Muscle layer of duodenum (tissue), 2 donors: ENCODE data around the gene DSCAM.

Experiments
- H3K27ac ChIP-seq: one replicate; pipeline ENCODE4 v1.7.0; 2013; ENCODE audit warnings: mild to moderate bottlenecking, low read length
- H3K27me3 ChIP-seq: one replicate; pipeline ENCODE4 v1.7.0; 2013; ENCODE audit warnings: low read depth, mild to moderate bottlenecking, control low read depth, low read length
- H3K36me3 ChIP-seq, 2 donors: one replicate each; pipeline ENCODE4 v1.7.0; 2013; ENCODE audit warnings: low read length in 2 of 2, control low read depth in 1 of 2, mild to moderate bottlenecking in 1 of 2; ENCODE audit not compliant: insufficient read depth in 2 of 2, control insufficient read depth in 1 of 2
- H3K4me1 ChIP-seq, 2 donors: one replicate each; pipeline ENCODE4 v1.7.0; 2013; ENCODE audit warnings: low read length in 2 of 2, mild to moderate bottlenecking in 2 of 2, control low read depth in 1 of 2, moderate library complexity in 1 of 2; ENCODE audit not compliant: insufficient read depth in 2 of 2, control insufficient read depth in 1 of 2
- H3K4me3 ChIP-seq, 2 donors: one replicate each; pipeline ENCODE4 v1.7.0; 2013; ENCODE audit warnings: low read length in 2 of 2, low read depth in 1 of 2, mild to moderate bottlenecking in 1 of 2
- H3K9me3 ChIP-seq, 2 donors: one replicate each; pipeline ENCODE4 v1.7.0; 2013; ENCODE audit warnings: low read length in 2 of 2, control low read depth in 1 of 2, mild to moderate bottlenecking in 1 of 2; ENCODE audit not compliant: control insufficient read depth in 1 of 2
- donor health status: healthy.

Gene DSCAM

GRCh38 chr21:40255518-40256444, 591.2 kb downstream of the DSCAM start:
- Histone ChIP-seq H3K36me3 (no peaks in the 10 kb centered on the region), H3K4me1 (no peaks in the 10 kb centered on the region), H3K27ac (no peak overlapping the region), H3K4me3 (no peak overlapping the region), H3K27me3 (no peaks in the 10 kb centered on the region), H3K9me3 (peaks cover 2 to 13% of the 10 kb centered on the region in 2 donors)

- peaks cover 3 to 15% of the 10 kb centered on the region in 2 donors for H3K9me3 ChIP-seq
- H3K27ac ChIP-seq, result no peak overlapping the region
- H3K27me3 ChIP-seq, result no peaks in the 10 kb centered on the region
- no peaks in the 10 kb centered on the region for H3K4me1 ChIP-seq
- H3K36me3 ChIP-seq, result no peaks in the 10 kb centered on the region
- no peak overlapping the region for H3K4me3 ChIP-seq
These were observed 592.2 kb downstream of the DSCAM start for GRCh38 chr21:40254540-40255465.

- no peak overlapping the region for H3K4me3 ChIP-seq
- H3K27ac ChIP-seq, result no peak overlapping the region
- no peaks in the 10 kb centered on the region for H3K36me3 ChIP-seq
- no peaks in the 10 kb centered on the region for H3K27me3 ChIP-seq
- H3K9me3 ChIP-seq, result peaks cover 3 to 15% of the 10 kb centered on the region in 2 donors
- H3K4me1 ChIP-seq, result no peaks in the 10 kb centered on the region
These were observed 593.8 kb downstream of the DSCAM start for GRCh38 chr21:40253112-40253511.

- Histone ChIP-seq H3K27ac (no peak overlapping the region), H3K27me3 (no peaks in the 10 kb centered on the region)
These were observed 596.3 kb downstream of the DSCAM start for GRCh38 chr21:40250514-40251294.

GRCh38 chr21:40244981-40245380, 602.0 kb downstream of the DSCAM start:
- no peaks in the 10 kb centered on the region for H3K4me1 ChIP-seq
- no peak overlapping the region for H3K27ac ChIP-seq

More at GRCh38 chr21:40250514-40251294, 596.3 kb downstream of the DSCAM start:
- peaks cover 3 to 15% of the 10 kb centered on the region in 2 donors for H3K9me3 ChIP-seq
- H3K4me1 ChIP-seq, result no peaks in the 10 kb centered on the region
- no peak overlapping the region for H3K4me3 ChIP-seq
- no peaks in the 10 kb centered on the region for H3K36me3 ChIP-seq

GRCh38 chr21:40243685-40244084, 603.3 kb downstream of the DSCAM start:
- no peak overlapping the region for H3K27ac ChIP-seq
- no peaks in the 10 kb centered on the region for H3K27me3 ChIP-seq
- H3K4me3 ChIP-seq, result no peak overlapping the region
- no peaks in the 10 kb centered on the region for H3K36me3 ChIP-seq
- no peaks in the 10 kb centered on the region for H3K4me1 ChIP-seq
- H3K9me3 ChIP-seq, result no peaks in the 10 kb centered on the region

More at GRCh38 chr21:40244981-40245380, 602.0 kb downstream of the DSCAM start:
- Histone ChIP-seq H3K27me3 (no peaks in the 10 kb centered on the region), H3K36me3 (no peaks in the 10 kb centered on the region), H3K4me3 (no peak overlapping the region), H3K9me3 (no peaks in the 10 kb centered on the region)

GRCh38 chr21:40242586-40243265, 604.2 kb downstream of the DSCAM start:
- H3K36me3 ChIP-seq, result no peaks in the 10 kb centered on the region
- no peak overlapping the region for H3K4me3 ChIP-seq
- no peak overlapping the region for H3K27ac ChIP-seq
- H3K4me1 ChIP-seq, result no peaks in the 10 kb centered on the region
- H3K9me3 ChIP-seq, result no peaks in the 10 kb centered on the region
- H3K27me3 ChIP-seq, result no peaks in the 10 kb centered on the region

GRCh38 chr21:40235528-40235927, 611.4 kb downstream of the DSCAM start:
- Histone ChIP-seq H3K4me3 (no peak overlapping the region), H3K27me3 (no peaks in the 10 kb centered on the region), H3K4me1 (no peaks in the 10 kb centered on the region), H3K27ac (no peak overlapping the region), H3K9me3 (no peaks in the 10 kb centered on the region), H3K36me3 (no peaks in the 10 kb centered on the region)

- Histone ChIP-seq H3K27me3 (no peaks in the 10 kb centered on the region), H3K9me3 (no peaks in the 10 kb centered on the region), H3K36me3 (no peaks in the 10 kb centered on the region), H3K27ac (no peak overlapping the region), H3K4me1 (no peaks in the 10 kb centered on the region), H3K4me3 (no peak overlapping the region)
These were observed 615.0 kb downstream of the DSCAM start for GRCh38 chr21:40231979-40232378.

- no peaks in the 10 kb centered on the region for H3K36me3 ChIP-seq
- H3K4me1 ChIP-seq, result no peaks in the 10 kb centered on the region
- no peak overlapping the region for H3K4me3 ChIP-seq
- H3K27me3 ChIP-seq, result no peaks in the 10 kb centered on the region
- H3K27ac ChIP-seq, result no peak overlapping the region
- H3K9me3 ChIP-seq, result no peaks in the 10 kb centered on the region
These were observed 619.9 kb downstream of the DSCAM start for GRCh38 chr21:40227096-40227495.
